HEK293 (cell line): ENCODE results near the gene NSFL1C.
A peak's percentile ranks its signal among the peaks of the same experiment; 100 is the strongest.

ENCODE experiments used
- CTCF ChIA-PET: fragments of 350-600 bp; formaldehyde crosslinking; extraction: SDS; loops from one replicate; lab custom pipeline; 2021; ENCODE audit warnings: antibody characterized with exemption; lab: Yijun Ruan, JAX
- POLR2A ChIA-PET: fragments of 300-600 bp; formaldehyde crosslinking; extraction: SDS; loops from one replicate; lab custom pipeline; 2020; ENCODE audit warnings: antibody characterized with exemption, inconsistent platforms; lab: Yijun Ruan, JAX
- H3K27ac ChIP-seq: fragments of 200-500 bp; sonication (Bioruptor generic); 2 replicates; pipeline ENCODE4 v1.5.1; 2014; ENCODE audit warnings: low read depth, low read length, control low read depth, inconsistent platforms; ENCODE audit errors: extremely low read depth
- H3K36me3 ChIP-seq, 2 experiments: fragments of 200-500 bp in 1 of 2; sonication (Bioruptor generic) in 1 of 2; 1 replicate in 1 of 2; 2 replicates in 1 of 2; pipeline ENCODE4 v1.5.1; 2014 to 2017; ENCODE audit warnings: inconsistent platforms in 2 of 2, low read length in 2 of 2; ENCODE audit not compliant: control insufficient read depth in 2 of 2, insufficient read depth in 1 of 2
- H3K4me1 ChIP-seq: fragments of 200-500 bp; sonication (Bioruptor generic); 2 replicates; pipeline ENCODE4 v1.5.1; 2014; ENCODE audit warnings: mild to moderate bottlenecking, low read length, inconsistent platforms; ENCODE audit not compliant: control insufficient read depth, insufficient read depth
- H3K4me3 ChIP-seq: 2 replicates; pipeline ENCODE4 v1.5.1; 2011; ENCODE audit warnings: low read depth, mild to moderate bottlenecking, control low read depth, low read length, moderate library complexity
- H3K9me3 ChIP-seq: fragments of 200-500 bp; sonication (Bioruptor generic); 2 replicates; pipeline ENCODE4 v1.5.1; 2014; ENCODE audit warnings: low read depth, low read length, inconsistent platforms; ENCODE audit not compliant: control insufficient read depth, insufficient read depth
- MYNN ChIP-seq: fragments of 450-650 bp; formaldehyde crosslinking; IDR thresholded peaks from 2 replicates; pipeline ENCODE4 v1.5.1; 2016; ENCODE audit warnings: missing biosample characterization, missing genetic modification characterization, borderline replicate concordance
- SP7 ChIP-seq: fragments of 450-650 bp; formaldehyde crosslinking; IDR thresholded peaks from 2 replicates; pipeline ENCODE4 v1.5.1; 2016; ENCODE audit warnings: missing biosample characterization, missing genetic modification characterization
- ZBTB48 ChIP-seq: fragments of 450-650 bp; formaldehyde crosslinking; IDR thresholded peaks from 2 replicates; pipeline ENCODE4 v1.5.1; 2016; ENCODE audit warnings: missing biosample characterization, missing genetic modification characterization
- ZBTB49 ChIP-seq: fragments of 450-650 bp; formaldehyde crosslinking; IDR thresholded peaks from 2 replicates; pipeline ENCODE4 v1.5.1; 2016; ENCODE audit warnings: missing biosample characterization, missing genetic modification characterization, low read depth
- ZNF112 ChIP-seq: fragments of 450-650 bp; formaldehyde crosslinking; IDR thresholded peaks from 2 replicates; pipeline ENCODE4 v1.5.0; 2017; ENCODE audit warnings: missing biosample characterization, missing genetic modification characterization
- ZNF214 ChIP-seq: fragments of 450-650 bp; formaldehyde crosslinking; IDR thresholded peaks from 2 replicates; pipeline ENCODE4 v1.5.1; 2017; ENCODE audit warnings: missing biosample characterization, mild to moderate bottlenecking, missing genetic modification characterization, borderline replicate concordance
- ZNF24 ChIP-seq: fragments of 450-650 bp; formaldehyde crosslinking; IDR thresholded peaks from 2 replicates; pipeline ENCODE4 v1.5.1; 2016; ENCODE audit warnings: missing biosample characterization, missing genetic modification characterization
- ZNF350 ChIP-seq: fragments of 450-650 bp; formaldehyde crosslinking; IDR thresholded peaks from 2 replicates; pipeline ENCODE4 v1.5.0; 2017; ENCODE audit warnings: missing biosample characterization, mild to moderate bottlenecking, missing genetic modification characterization
- ZNF639 ChIP-seq: fragments of 450-650 bp; formaldehyde crosslinking; IDR thresholded peaks from 2 replicates; pipeline ENCODE4 v1.5.1; 2016; ENCODE audit warnings: missing biosample characterization, missing genetic modification characterization
- ZNF670 ChIP-seq: fragments of 450-650 bp; formaldehyde crosslinking; IDR thresholded peaks from 2 replicates; pipeline ENCODE4 v1.5.1; 2016; ENCODE audit warnings: missing biosample characterization, missing genetic modification characterization, low read depth
- ZNF776 ChIP-seq: fragments of 450-650 bp; formaldehyde crosslinking; IDR thresholded peaks from 2 replicates; pipeline ENCODE4 v1.5.0; 2017; ENCODE audit warnings: missing biosample characterization, missing genetic modification characterization, borderline replicate concordance
- ZNF792 ChIP-seq: fragments of 450-650 bp; formaldehyde crosslinking; IDR thresholded peaks from 2 replicates; pipeline ENCODE4 v1.5.1; 2016; ENCODE audit warnings: missing biosample characterization, missing genetic modification characterization
- TF ChIP-seq, protein P1 (sequence below): fragments of 450-650 bp; formaldehyde crosslinking; IDR thresholded peaks from 2 replicates; pipeline ENCODE4 v1.5.1; 2016; ENCODE audit warnings: missing biosample characterization, missing genetic modification characterization
- TF ChIP-seq, protein P2 (sequence below): fragments of 450-650 bp; IDR thresholded peaks from 2 replicates; pipeline ENCODE4 v1.5.1; 2018; ENCODE audit warnings: missing biosample characterization, mild to moderate bottlenecking, missing genetic modification characterization
- TF ChIP-seq, protein P3 (sequence below): fragments of 450-650 bp; formaldehyde crosslinking; IDR thresholded peaks from 2 replicates; pipeline ENCODE4 v1.5.1; 2016; ENCODE audit warnings: missing biosample characterization, missing genetic modification characterization

NSFL1C gene

DNA sequence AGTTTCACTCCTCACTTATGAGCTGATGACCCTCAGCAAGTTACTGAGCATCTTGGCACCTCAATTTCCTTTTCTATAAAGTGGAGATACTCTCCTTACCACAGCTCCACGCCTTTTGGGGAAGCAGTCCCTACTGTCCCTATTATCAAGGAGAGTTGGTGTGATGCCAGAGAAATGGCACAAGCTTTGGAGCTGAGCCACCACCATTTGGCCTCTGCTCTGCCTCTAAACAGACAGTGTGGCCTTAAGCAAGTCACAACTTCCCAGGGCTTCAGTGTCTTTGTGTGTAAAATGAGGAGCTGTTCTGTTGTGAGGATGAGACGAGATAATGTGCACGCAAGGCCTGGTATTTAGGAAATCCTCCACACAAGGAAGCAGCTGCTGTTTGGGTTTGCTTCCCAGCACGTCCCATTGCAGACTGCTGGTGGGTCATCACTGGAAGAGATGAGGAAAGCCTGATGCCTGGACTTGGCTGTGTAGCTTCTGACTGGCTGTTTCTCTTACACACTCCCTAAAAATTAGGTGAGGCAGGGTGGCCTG is 18.5 kb downstream of the NSFL1C start (continued):
- TF ChIP-seq ZNF639 (tag by site-specific recombination): no peak
- no peak for TF ChIP-seq ZNF792 (tag by site-specific recombination)
- TF ChIP-seq, protein P1, sequence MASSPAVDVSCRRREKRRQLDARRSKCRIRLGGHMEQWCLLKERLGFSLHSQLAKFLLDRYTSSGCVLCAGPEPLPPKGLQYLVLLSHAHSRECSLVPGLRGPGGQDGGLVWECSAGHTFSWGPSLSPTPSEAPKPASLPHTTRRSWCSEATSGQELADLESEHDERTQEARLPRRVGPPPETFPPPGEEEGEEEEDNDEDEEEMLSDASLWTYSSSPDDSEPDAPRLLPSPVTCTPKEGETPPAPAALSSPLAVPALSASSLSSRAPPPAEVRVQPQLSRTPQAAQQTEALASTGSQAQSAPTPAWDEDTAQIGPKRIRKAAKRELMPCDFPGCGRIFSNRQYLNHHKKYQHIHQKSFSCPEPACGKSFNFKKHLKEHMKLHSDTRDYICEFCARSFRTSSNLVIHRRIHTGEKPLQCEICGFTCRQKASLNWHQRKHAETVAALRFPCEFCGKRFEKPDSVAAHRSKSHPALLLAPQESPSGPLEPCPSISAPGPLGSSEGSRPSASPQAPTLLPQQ: no peak
- no peak for TF ChIP-seq ZNF24 (tag by site-specific recombination)

DNA sequence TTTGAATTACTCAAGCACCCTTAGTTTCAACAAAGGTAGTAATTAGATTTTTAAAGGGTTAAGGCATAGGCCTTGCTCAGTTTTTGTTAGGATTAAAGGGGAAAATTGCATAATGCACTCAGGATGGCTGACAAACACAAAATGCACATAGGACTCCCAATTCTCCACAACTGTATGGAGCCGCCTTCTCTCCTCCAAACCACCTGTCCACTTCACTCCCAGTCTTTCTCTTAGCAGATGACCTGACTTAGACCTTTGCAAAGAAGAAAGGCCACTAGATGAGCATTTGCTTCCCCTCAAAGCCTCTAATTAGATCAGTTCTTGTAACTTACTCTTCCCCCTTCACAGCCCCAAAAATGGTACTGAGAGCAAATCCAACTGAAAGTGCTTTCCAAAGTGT is 20.1 kb downstream of the NSFL1C start:
- no peak overlapping the region for H3K4me3 ChIP-seq
- no peak overlapping the region for H3K27ac ChIP-seq
- no peaks in the 10 kb centered on the region for H3K9me3 ChIP-seq
- CTCF ChIA-PET: interaction anchor here (1.8 to 3.0 kb wide), 2 partner anchors 8 to 10 kb away, joined by 11 to 29 read pairs; no protein-coding TSS in a partner anchor
- H3K4me1 ChIP-seq: no peaks in the 10 kb centered on the region
- H3K36me3 ChIP-seq: peaks cover 53 to 98% of the 10 kb centered on the region in 2 experiments
- POLR2A ChIA-PET: no interaction called here
- TF ChIP-seq, protein P2, sequence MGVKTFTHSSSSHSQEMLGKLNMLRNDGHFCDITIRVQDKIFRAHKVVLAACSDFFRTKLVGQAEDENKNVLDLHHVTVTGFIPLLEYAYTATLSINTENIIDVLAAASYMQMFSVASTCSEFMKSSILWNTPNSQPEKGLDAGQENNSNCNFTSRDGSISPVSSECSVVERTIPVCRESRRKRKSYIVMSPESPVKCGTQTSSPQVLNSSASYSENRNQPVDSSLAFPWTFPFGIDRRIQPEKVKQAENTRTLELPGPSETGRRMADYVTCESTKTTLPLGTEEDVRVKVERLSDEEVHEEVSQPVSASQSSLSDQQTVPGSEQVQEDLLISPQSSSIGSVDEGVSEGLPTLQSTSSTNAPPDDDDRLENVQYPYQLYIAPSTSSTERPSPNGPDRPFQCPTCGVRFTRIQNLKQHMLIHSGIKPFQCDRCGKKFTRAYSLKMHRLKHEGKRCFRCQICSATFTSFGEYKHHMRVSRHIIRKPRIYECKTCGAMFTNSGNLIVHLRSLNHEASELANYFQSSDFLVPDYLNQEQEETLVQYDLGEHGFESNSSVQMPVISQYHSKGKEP (tag by site-specific recombination): no peak
- TF ChIP-seq MYNN (tag by site-specific recombination): no peak
- peak; percentile 27; the same call in 1 of the 2 replicates for TF ChIP-seq SP7
- TF ChIP-seq, protein P1: no peak
- no peak for TF ChIP-seq ZNF214
- no peak for TF ChIP-seq ZBTB48 (tag by site-specific recombination)

- Histone ChIP-seq H3K27ac (no peak overlapping the region), H3K9me3 (no peaks in the 10 kb centered on the region), H3K4me1 (no peaks in the 10 kb centered on the region), H3K36me3 (peaks cover 38 to 74% of the 10 kb centered on the region in 2 experiments), H3K4me3 (no peak overlapping the region)
- CTCF ChIA-PET: interaction anchor here (1.4 to 1.7 kb wide), 2 partner anchors 61 to 130 kb away, joined by 5 to 7 read pairs; no protein-coding TSS in a partner anchor
- POLR2A ChIA-PET: interaction anchor here (0.6 kb wide), 1 partner anchor 872 kb away, joined by 3 read pairs; no protein-coding TSS in a partner anchor
- TF ChIP-seq ZBTB49 (tag by site-specific recombination) (no peak), ZNF670 (tag by site-specific recombination) (no peak), ZNF350 (no peak), ZNF112 (tag by site-specific recombination) (no peak), ZNF776 (tag by site-specific recombination) (no peak)
- TF ChIP-seq, protein P3, sequence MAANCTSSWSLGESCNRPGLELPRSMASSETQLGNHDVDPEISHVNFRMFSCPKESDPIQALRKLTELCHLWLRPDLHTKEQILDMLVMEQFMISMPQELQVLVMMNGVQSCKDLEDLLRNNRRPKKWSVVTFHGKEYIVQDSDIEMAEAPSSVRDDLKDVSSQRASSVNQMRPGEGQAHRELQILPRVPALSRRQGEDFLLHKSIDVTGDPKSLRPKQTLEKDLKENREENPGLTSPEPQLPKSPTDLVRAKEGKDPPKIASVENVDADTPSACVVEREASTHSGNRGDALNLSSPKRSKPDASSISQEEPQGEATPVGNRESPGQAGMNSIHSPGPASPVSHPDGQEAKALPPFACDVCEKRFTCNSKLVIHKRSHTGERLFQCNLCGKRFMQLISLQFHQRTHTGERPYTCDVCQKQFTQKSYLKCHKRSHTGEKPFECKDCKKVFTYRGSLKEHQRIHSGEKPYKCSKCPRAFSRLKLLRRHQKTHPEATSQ (tag by site-specific recombination): no peak
Measured at GRCh38 chr20:1443085-1443484, 23.6 kb downstream of the NSFL1C start.
